Activated T-helper 2 cell treated with anti-CD3 and anti-CD28 coated beads, Interferon-gamma antibody, Interleukin-2, Interleukin-4, amounts not matched to agents 10 μg/mL and 5 μg/mL and 100 μg/mL, durations not matched to agents 14 hours and 24 hours and 36 hours (primary cell): Measurements from ENCODE around the gene OR2B2. TPM values are rescaled to one million over a fixed set of nuclear protein-coding genes. Genes with fewer than 3 reads are reported as not detected.

ENCODE experiments used
- DNase-seq: peaks from one replicate; pipeline ENCODE4 v3.0.0; 2021; ENCODE audit warnings: low spot score
- H3K27ac Mint-ChIP-seq: one replicate; pipeline ENCODE4 v1.8.0; 2021; ENCODE audit warnings: mixed read lengths
- H3K27me3 Mint-ChIP-seq: one replicate; pipeline ENCODE4 v1.8.0; 2021; ENCODE audit warnings: low read depth, mixed read lengths
- H3K36me3 Mint-ChIP-seq: one replicate; pipeline ENCODE4 v1.8.0; 2021; ENCODE audit warnings: low read depth, mixed read lengths
- H3K4me1 Mint-ChIP-seq: one replicate; pipeline ENCODE4 v1.8.0; 2021; ENCODE audit warnings: low read depth, mixed read lengths
- H3K4me3 Mint-ChIP-seq: one replicate; pipeline ENCODE4 v1.8.0; 2021; ENCODE audit warnings: low read depth, mild to moderate bottlenecking, moderate library complexity, mixed read lengths
- H3K9me3 Mint-ChIP-seq: one replicate; pipeline ENCODE4 v1.8.0; 2021; ENCODE audit warnings: mixed read lengths
- intact Hi-C: fragments of 100-400 bp; cut with micrococcal nuclease; formaldehyde crosslinking; loops from one replicate; pipeline ENCODE4 v1.15.1; 2023
- total RNA-seq: library from RNA; stranded (reverse); gene quantifications from 2 replicates; pipeline ENCODE4 v1.2.3, GENCODE V29; 2022

OR2B2 gene
- total RNA-seq, 1 donor from 2014 or later, result not detected

DNA sequence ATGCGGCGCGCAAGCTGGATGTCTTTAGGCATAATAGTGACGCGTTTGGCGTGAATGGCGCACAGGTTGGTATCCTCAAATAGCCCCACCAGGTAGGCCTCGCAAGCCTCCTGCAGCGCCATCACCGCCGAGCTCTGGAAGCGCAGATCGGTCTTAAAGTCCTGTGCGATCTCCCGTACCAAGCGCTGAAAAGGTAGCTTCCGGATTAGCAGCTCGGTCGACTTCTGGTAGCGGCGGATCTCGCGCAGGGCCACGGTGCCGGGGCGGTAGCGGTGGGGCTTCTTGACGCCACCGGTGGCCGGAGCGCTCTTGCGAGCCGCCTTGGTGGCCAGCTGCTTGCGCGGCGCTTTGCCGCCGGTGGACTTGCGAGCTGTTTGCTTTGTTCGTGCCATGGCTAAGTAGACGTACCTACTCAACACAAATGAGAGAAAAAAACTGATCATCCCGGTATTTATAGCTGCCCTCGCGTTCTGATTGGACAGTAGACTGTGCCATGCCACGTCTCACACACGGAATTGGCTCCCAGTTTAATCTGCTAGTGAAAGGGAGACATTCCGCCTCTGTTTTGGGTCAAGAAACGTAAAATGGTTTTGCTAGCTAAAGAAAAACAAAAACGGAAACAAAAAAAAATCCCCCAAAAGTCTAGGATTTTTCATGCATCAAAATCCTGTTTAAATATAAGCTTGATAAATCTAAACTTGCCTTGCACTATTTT is 40.1 kb downstream of the OR2B2 start:
- no peaks in the 10 kb centered on the region for H3K27me3 Mint-ChIP-seq
- H3K4me1 Mint-ChIP-seq, result peaks cover 50% of the 10 kb centered on the region
- intact Hi-C loops, result loop anchor here (1.0 to 2.0 kb wide), 3 partner anchors 35 to 1839 kb away; a partner anchor contains a TSS
- peak overlapping the region; percentile 97 for H3K27ac Mint-ChIP-seq
- H3K4me3 Mint-ChIP-seq, result peak overlapping the region; percentile 89
- no peaks in the 10 kb centered on the region for H3K9me3 Mint-ChIP-seq
- no peaks in the 10 kb centered on the region for H3K36me3 Mint-ChIP-seq
- peak; percentile 85 for DNase-seq

- Mint-ChIP-seq H3K4me3 (peak overlapping the region; percentile 89), H3K27me3 (no peaks in the 10 kb centered on the region), H3K36me3 (no peaks in the 10 kb centered on the region), H3K27ac (peak overlapping the region; percentile 97), H3K4me1 (peaks cover 66% of the 10 kb centered on the region), H3K9me3 (no peaks in the 10 kb centered on the region)
- DNase-seq, result no peak
- intact Hi-C loops, result no loop called here
These were observed 41.8 kb downstream of the OR2B2 start for GRCh38 chr6:27870291-27870870.

DNA sequence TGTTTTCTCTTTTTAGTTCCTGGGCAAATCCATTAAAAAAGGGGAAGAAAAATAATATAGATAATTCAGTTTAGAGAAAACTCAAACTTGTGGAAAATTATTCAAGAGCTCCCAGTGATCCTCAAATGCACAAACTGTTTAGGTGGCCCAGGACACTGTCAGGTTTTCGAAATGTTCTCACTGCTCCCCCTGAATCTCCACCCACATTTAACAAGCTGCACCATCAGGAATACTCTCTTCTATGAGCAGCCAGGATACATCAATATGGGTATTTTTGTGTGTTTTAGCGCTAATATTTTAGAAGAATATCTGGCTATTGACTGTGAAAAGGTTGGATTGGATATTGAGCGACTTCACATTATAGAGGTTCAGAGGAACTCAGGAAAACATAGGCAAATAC is 43.9 kb downstream of the OR2B2 start:
- Mint-ChIP-seq H3K9me3 (no peaks in the 10 kb centered on the region), H3K36me3 (no peaks in the 10 kb centered on the region), H3K4me3 (peak overlapping the region; percentile 38), H3K27me3 (no peaks in the 10 kb centered on the region), H3K27ac (peak overlapping the region; percentile 99), H3K4me1 (peaks cover 74% of the 10 kb centered on the region)
- no peak for DNase-seq
- intact Hi-C loops, result no loop called here

- no peaks in the 10 kb centered on the region for H3K27me3 Mint-ChIP-seq
- no peaks in the 10 kb centered on the region for H3K9me3 Mint-ChIP-seq
- intact Hi-C loops, result loop anchor here (1.0 kb wide), 1 partner anchor 60 kb away; a partner anchor contains a TSS
- no peak for DNase-seq
- no peaks in the 10 kb centered on the region for H3K36me3 Mint-ChIP-seq
- H3K4me1 Mint-ChIP-seq, result peaks cover 75% of the 10 kb centered on the region
- H3K27ac Mint-ChIP-seq, result peak overlapping the region; percentile 99
- peak overlapping the region; percentile 98 for H3K4me3 Mint-ChIP-seq
These were observed 44.3 kb downstream of the OR2B2 start for GRCh38 chr6:27867945-27868300.

DNA sequence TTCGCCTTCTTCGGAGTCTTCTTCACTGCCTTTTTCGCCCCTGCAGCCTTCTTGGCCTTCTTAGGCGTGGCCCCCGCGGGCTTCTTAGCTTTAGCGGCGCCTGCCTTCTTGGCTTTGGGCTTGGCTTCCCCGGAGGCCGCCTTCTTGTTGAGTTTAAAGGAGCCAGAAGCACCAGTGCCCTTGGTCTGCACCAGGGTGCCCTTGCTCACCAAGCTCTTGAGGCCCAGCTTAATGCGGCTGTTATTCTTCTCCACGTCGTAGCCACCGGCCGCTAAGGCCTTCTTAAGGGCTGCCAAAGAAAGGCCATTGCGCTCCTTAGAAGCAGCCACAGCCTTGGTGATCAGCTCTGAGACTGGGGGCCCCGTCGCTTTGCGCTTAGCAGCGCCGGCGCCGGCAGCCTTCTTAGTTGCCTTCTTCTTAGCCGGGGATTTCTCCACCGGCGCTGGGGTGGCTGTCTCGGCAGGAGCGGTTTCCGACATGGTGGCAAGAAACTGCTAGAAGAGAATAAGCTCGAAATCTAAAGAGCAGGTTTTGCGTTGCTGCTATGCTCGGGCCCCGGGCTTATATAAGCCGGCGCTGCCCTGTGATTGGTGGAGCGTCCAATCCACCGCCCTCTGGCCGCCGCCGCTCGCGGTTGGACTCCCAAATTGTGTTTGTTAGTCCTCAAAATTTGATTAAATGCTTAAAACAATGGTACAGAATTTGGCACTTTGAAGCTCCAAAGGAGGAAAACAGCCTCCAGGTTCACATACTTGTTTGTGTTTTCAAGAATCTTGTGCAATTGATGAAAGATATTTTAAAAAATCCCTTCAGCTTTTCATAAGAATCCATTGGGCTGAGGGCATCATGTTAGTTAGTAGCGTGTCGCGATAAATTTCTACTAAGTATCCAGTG is 44.9 kb downstream of the OR2B2 start:
- peak overlapping the region; percentile 98 for H3K4me3 Mint-ChIP-seq
- intact Hi-C loops, result loop anchor here (1.0 kb wide), 1 partner anchor 59 kb away; a partner anchor contains a TSS
- no peaks in the 10 kb centered on the region for H3K27me3 Mint-ChIP-seq
- peak overlapping the region; percentile 99 for H3K27ac Mint-ChIP-seq
- peak; percentile 86 for DNase-seq
- peaks cover 75% of the 10 kb centered on the region for H3K4me1 Mint-ChIP-seq
- H3K9me3 Mint-ChIP-seq, result no peaks in the 10 kb centered on the region
- no peaks in the 10 kb centered on the region for H3K36me3 Mint-ChIP-seq

DNA sequence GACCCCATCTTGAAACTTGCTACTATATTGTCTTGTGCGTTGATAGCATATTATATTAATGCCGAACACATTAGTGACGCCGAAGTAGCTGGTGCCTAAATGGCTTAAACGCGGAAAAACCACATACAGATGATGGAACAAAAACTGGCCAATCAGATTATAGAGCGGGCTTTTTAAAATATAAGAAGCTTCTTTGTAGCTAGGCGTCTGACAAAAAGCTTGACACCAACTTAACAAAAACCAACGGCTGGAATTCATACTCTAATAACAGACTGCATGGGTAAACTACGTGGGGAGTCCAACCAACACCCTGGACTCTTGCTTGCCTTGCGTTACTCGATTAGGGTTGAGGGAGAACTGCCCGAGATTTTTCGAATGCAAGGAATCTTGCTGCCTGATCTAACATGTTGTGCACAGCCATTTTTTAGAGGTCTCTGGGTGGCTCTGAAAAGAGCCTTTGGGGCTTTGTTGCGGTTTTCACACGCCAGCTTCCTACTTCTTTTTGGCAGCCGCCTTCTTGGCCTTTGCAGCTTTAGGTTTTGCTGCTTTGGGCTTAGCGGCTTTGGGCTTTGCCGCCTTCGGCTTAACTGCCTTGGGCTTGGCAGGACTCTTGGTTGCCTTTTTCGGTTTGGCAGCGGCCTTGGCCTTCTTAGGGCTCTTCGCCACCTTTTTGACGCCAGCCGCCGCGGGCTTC is 45.7 kb downstream of the OR2B2 start:
- H3K9me3 Mint-ChIP-seq, result no peaks in the 10 kb centered on the region

DNA sequence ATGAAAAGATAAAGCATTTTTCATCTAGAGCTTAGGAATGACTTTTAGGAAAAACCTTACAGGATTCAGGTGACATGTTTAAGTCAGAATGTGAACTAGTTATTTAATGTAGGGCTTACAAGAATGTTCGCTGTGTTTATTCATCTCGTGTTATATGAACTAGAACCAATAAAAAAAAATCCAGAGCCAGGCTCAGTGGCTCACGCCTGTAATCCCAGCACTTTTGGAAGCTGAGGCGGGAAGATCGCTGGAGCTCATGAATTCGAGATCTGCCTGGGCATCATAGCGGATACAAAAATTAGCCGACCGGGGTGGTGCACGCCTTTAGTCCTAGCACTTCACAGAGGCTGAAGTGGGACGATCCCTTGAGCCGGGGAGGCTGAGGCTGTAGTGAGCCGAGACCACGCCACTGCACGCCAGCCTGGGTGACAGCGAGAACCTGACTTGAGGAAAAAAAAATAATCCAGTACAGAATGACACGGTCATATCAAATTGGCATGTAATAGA is 46.3 kb downstream of the OR2B2 start:
- H3K36me3 Mint-ChIP-seq, result no peaks in the 10 kb centered on the region
- no peaks in the 10 kb centered on the region for H3K9me3 Mint-ChIP-seq
- H3K27ac Mint-ChIP-seq, result peak overlapping the region; percentile 99
- DNase-seq, result peak; percentile 61
- H3K27me3 Mint-ChIP-seq, result no peaks in the 10 kb centered on the region
- peaks cover 70% of the 10 kb centered on the region for H3K4me1 Mint-ChIP-seq
- H3K4me3 Mint-ChIP-seq, result peak overlapping the region; percentile 98
- intact Hi-C loops, result loop anchor here (1.0 kb wide), 2 partner anchors 28 to 719 kb away; a partner anchor contains a TSS

More for the DNA sequence above, 45.7 kb downstream of the OR2B2 start:
- Mint-ChIP-seq H3K36me3 (no peaks in the 10 kb centered on the region), H3K4me1 (peaks cover 76% of the 10 kb centered on the region), H3K27me3 (no peaks in the 10 kb centered on the region), H3K27ac (peak overlapping the region; percentile 99), H3K4me3 (peak overlapping the region; percentile 98)
- DNase-seq, result no peak
- intact Hi-C loops, result loop anchor here (1.0 kb wide), 1 partner anchor 58 kb away; a partner anchor contains a TSS

DNA sequence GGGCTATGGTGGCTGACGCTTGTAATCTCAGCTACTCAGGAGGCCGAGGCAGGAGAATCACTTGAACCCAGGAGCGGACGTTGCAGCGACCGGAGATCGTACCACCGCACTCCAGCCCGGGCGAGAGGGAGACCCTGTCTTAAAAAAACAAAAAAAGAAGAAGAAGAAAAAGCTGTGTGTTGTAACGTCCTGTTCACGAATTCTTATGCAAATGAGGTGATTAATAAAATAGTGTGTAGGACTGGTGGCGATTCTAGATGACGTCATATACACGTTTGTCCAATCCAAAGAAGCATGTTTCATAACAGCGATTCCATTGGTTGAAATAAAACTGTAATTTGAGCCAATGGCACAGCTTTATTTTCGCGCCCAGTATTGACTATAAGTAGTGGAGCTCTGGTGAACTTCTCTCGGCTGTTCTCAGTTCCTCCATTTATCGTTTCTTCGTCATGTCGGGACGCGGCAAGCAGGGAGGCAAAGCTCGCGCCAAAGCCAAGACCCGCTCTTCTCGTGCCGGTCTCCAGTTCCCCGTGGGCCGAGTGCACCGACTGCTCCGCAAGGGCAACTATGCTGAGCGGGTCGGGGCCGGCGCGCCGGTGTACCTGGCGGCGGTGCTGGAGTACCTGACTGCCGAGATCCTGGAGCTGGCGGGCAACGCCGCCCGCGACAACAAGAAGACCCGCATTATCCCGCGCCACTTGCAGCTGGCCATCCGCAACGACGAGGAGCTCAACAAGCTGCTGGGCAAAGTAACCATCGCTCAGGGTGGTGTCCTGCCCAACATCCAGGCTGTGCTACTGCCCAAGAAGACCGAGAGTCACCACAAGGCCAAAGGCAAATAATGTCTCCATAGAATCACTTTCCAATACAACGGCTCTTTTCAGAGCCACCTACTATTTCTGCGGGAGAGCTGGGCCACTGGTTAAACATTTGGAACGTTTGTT is 47.0 kb downstream of the OR2B2 start:
- H3K4me1 Mint-ChIP-seq, result peaks cover 62% of the 10 kb centered on the region
- H3K9me3 Mint-ChIP-seq, result no peaks in the 10 kb centered on the region
- intact Hi-C loops, result loop anchor here (1.0 kb wide), 2 partner anchors 27 to 718 kb away; a partner anchor contains a TSS
- peak overlapping the region; percentile 98 for H3K4me3 Mint-ChIP-seq
- H3K27ac Mint-ChIP-seq, result peak overlapping the region; percentile 99
- H3K27me3 Mint-ChIP-seq, result no peaks in the 10 kb centered on the region
- no peaks in the 10 kb centered on the region for H3K36me3 Mint-ChIP-seq
- DNase-seq, result peak; percentile 83

GRCh38 chr6:27863962-27864905 is 48.0 kb downstream of the OR2B2 start:
- Mint-ChIP-seq H3K4me1 (peaks cover 60% of the 10 kb centered on the region), H3K27me3 (no peaks in the 10 kb centered on the region), H3K9me3 (no peaks in the 10 kb centered on the region), H3K36me3 (no peaks in the 10 kb centered on the region), H3K4me3 (peak overlapping the region; percentile 98), H3K27ac (peak overlapping the region; percentile 99)
- peak; percentile 36 for DNase-seq
- intact Hi-C loops, result no loop called here

- Mint-ChIP-seq H3K27ac (no peak overlapping the region), H3K36me3 (no peaks in the 10 kb centered on the region), H3K4me3 (no peak overlapping the region), H3K9me3 (no peaks in the 10 kb centered on the region), H3K4me1 (peaks cover 49% of the 10 kb centered on the region), H3K27me3 (no peaks in the 10 kb centered on the region)
- no peak for DNase-seq
- intact Hi-C loops, result no loop called here
These were observed 49.7 kb downstream of the OR2B2 start for GRCh38 chr6:27862396-27863066.
